ENCODE measurements around the gene CDAN1. TPM values are rescaled to one million over a fixed set of nuclear protein-coding genes. Genes with fewer than 3 reads are reported as not detected.

Gene CDAN1
- total RNA-seq, 2 experiments from 2014 or later: 23.2 to 24.7 TPM

- no peak overlapping the region for H3K4me3 Mint-ChIP-seq
- H3K4me1 Mint-ChIP-seq (ENCODE audit: low read depth): peaks cover 6% of the 10 kb centered on the region
- Histone ChIP-seq H3K9me3 (ENCODE audit: control insufficient read depth in 1 of 2, insufficient read depth in 1 of 2, low read length in 2 of 2) (no peaks in the 10 kb centered on the region), H3K27me3 (ENCODE audit: control insufficient read depth in 1 of 2, insufficient read depth in 2 of 2, low read length in 2 of 2) (no peaks in the 10 kb centered on the region), H3K36me3 (ENCODE audit: insufficient read depth, low read length) (peaks cover 17% of the 10 kb centered on the region), H3K4me3 (ENCODE audit: low read length) (no peak overlapping the region), H3K4me1 (ENCODE audit: insufficient read depth, low read length) (peaks cover 8% of the 10 kb centered on the region), H3K27ac (ENCODE audit: low read depth in 1 of 2, low read length in 2 of 2) (no peak overlapping the region)
- ChIA-PET POLR2A (no interaction called here), CTCF (no interaction called here)
- H3K27ac Mint-ChIP-seq: no peak overlapping the region
- DNase-seq (no peak), ATAC-seq (ENCODE audit: poor library complexity) (no peak)
- peaks cover 33% of the 10 kb centered on the region for H3K36me3 Mint-ChIP-seq (ENCODE audit: low read depth)
- no peaks in the 10 kb centered on the region for H3K27me3 Mint-ChIP-seq
- TF ChIP-seq, protein P1, sequence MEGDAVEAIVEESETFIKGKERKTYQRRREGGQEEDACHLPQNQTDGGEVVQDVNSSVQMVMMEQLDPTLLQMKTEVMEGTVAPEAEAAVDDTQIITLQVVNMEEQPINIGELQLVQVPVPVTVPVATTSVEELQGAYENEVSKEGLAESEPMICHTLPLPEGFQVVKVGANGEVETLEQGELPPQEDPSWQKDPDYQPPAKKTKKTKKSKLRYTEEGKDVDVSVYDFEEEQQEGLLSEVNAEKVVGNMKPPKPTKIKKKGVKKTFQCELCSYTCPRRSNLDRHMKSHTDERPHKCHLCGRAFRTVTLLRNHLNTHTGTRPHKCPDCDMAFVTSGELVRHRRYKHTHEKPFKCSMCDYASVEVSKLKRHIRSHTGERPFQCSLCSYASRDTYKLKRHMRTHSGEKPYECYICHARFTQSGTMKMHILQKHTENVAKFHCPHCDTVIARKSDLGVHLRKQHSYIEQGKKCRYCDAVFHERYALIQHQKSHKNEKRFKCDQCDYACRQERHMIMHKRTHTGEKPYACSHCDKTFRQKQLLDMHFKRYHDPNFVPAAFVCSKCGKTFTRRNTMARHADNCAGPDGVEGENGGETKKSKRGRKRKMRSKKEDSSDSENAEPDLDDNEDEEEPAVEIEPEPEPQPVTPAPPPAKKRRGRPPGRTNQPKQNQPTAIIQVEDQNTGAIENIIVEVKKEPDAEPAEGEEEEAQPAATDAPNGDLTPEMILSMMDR (IDR thresholded peaks at IDR 0.05): no peak
- no peaks in the 10 kb centered on the region for H3K9me3 Mint-ChIP-seq
- intact Hi-C loops (cut with DNase I, micrococcal nuclease): no loop called here
Measured at GRCh38 chr15:42741710-42742109, 4.8 kb upstream of the CDAN1 start.

- Histone ChIP-seq H3K36me3 (ENCODE audit: insufficient read depth, low read length) (peaks cover 20% of the 10 kb centered on the region), H3K4me1 (ENCODE audit: insufficient read depth, low read length) (peaks cover 25% of the 10 kb centered on the region), H3K9me3 (ENCODE audit: control insufficient read depth in 1 of 2, insufficient read depth in 1 of 2, low read length in 2 of 2) (no peaks in the 10 kb centered on the region), H3K4me3 (ENCODE audit: low read length) (peak overlapping the region; percentile 65), H3K27me3 (ENCODE audit: control insufficient read depth in 1 of 2, insufficient read depth in 2 of 2, low read length in 2 of 2) (no peaks in the 10 kb centered on the region), H3K27ac (ENCODE audit: low read depth in 1 of 2, low read length in 2 of 2) (peak overlapping the region; percentile 64 to 69)
- TF ChIP-seq, protein P1 (IDR thresholded peaks at IDR 0.05): no peak
- Mint-ChIP-seq H3K36me3 (ENCODE audit: low read depth) (peaks cover 25% of the 10 kb centered on the region), H3K27ac (peak overlapping the region; percentile 88), H3K4me1 (ENCODE audit: low read depth) (peaks cover 18% of the 10 kb centered on the region), H3K4me3 (peak overlapping the region; percentile 93), H3K27me3 (no peaks in the 10 kb centered on the region), H3K9me3 (no peaks in the 10 kb centered on the region)
- ATAC-seq (ENCODE audit: poor library complexity) (no peak), DNase-seq (peak in 1 of 14 experiments; percentile 17)
- intact Hi-C loops (cut with DNase I, micrococcal nuclease): loop anchor here (2.0 to 10.0 kb wide), 7 partner anchors 160 to 765 kb away; partner anchors contain the start of genes TTBK2 (in 2 of the 2), EHD4 (in 1 of the 2), GANC (in 1 of the 2) and LCMT2 (in 1 of the 2)
- ChIA-PET POLR2A (interaction anchor here (1.0 kb wide), 1 partner anchor 181 kb away, joined by 3 read pairs; no protein-coding TSS in a partner anchor), CTCF (interaction anchor here (0.8 to 0.9 kb wide), 2 partner anchors 95 to 182 kb away, joined by 3 read pairs; no protein-coding TSS in a partner anchor)
Measured at GRCh38 chr15:42737529-42738328, 801 bp upstream of the CDAN1 start.

GRCh38 chr15:42736178-42736792 lies 643 bp downstream of the CDAN1 start:
- Mint-ChIP-seq H3K4me1 (ENCODE audit: low read depth) (peaks cover 18% of the 10 kb centered on the region), H3K9me3 (no peaks in the 10 kb centered on the region), H3K36me3 (ENCODE audit: low read depth) (peaks cover 36% of the 10 kb centered on the region), H3K4me3 (peak overlapping the region; percentile 82), H3K27me3 (no peaks in the 10 kb centered on the region), H3K27ac (peak overlapping the region; percentile 53)
- TF ChIP-seq, protein P1 (IDR thresholded peaks at IDR 0.05): no peak
- no peaks in the 10 kb centered on the region for H3K9me3 ChIP-seq (ENCODE audit: control insufficient read depth in 1 of 2, insufficient read depth in 1 of 2, low read length in 2 of 2)
- H3K4me3 ChIP-seq (ENCODE audit: low read length): peak overlapping the region; percentile 65
- intact Hi-C loops (cut with DNase I, micrococcal nuclease): loop anchor here (2.0 to 10.0 kb wide), 7 partner anchors 159 to 764 kb away; partner anchors contain the start of genes TTBK2 (in 2 of the 2), EHD4 (in 1 of the 2), GANC (in 1 of the 2) and LCMT2 (in 1 of the 2)
- no peaks in the 10 kb centered on the region for H3K27me3 ChIP-seq (ENCODE audit: control insufficient read depth in 1 of 2, insufficient read depth in 2 of 2, low read length in 2 of 2)
- no peak overlapping the region for H3K27ac ChIP-seq (ENCODE audit: low read depth in 1 of 2, low read length in 2 of 2)
- ATAC-seq (ENCODE audit: poor library complexity) (peak; percentile 2), DNase-seq (peak in 2 of 14 experiments; percentile 4 to 32)
- peaks cover 34% of the 10 kb centered on the region for H3K36me3 ChIP-seq (ENCODE audit: insufficient read depth, low read length)
- POLR2A ChIA-PET: no interaction called here
- CTCF ChIA-PET: no interaction called here
- H3K4me1 ChIP-seq (ENCODE audit: insufficient read depth, low read length): peaks cover 25% of the 10 kb centered on the region
